K562 (cell line): ENCODE results near the gene NT5E. TPM values are rescaled to one million over a fixed set of nuclear protein-coding genes. Genes with fewer than 3 reads are reported as not detected.

Experiments
- ATAC-seq: fragments of 200-7000 bp; cut with Tn5 transposase; 3 replicates; pipeline ENCODE4 v1.9.1; 2020; ENCODE audit warnings: moderate library complexity
- BruUV-seq: library from RNA; stranded (reverse); fragments of 400-500 nt; replicated peaks from 2 replicates; lab custom pipeline; 2021; lab: Mats Ljungman, UMichigan
- CTCF ChIA-PET: fragments of 300-600 bp; formaldehyde crosslinking; extraction: SDS; loops from one replicate; lab custom pipeline; 2021; ENCODE audit warnings: low intra/inter-chr PET ratio; lab: Yijun Ruan, JAX
- POLR2A ChIA-PET: fragments of 300-600, 350-650 bp; sonication (Branson Sonifier 250); formaldehyde crosslinking; extraction: SDS; loops from one replicate; lab custom pipeline; 2021; ENCODE audit warnings: antibody characterized with exemption, inconsistent platforms; lab: Yijun Ruan, JAX
- DNase-seq, 4 experiments: peaks; one replicate each; pipeline versions ENCODE4 v3.0.0 to v3.0.0-alpha.2; 2011 to 2018; ENCODE audit warnings: low spot score in 3 of 4, mixed read lengths in 3 of 4; ENCODE audit errors: extremely low read depth in 1 of 4
- FAIRE-seq: peaks from 2 replicates; lab custom pipeline; 2011; peaks lifted over from hg19 to GRCh38; lab: Jason Lieb, UNC
- H2AFZ ChIP-seq: 2 replicates; pipeline ENCODE4 v1.6.0; 2011; ENCODE audit warnings: low read depth, low read length, control low read depth, inconsistent platforms
- H3K27ac ChIP-seq: fragments of 200-600 bp; 3 replicates; pipeline ENCODE4 v1.8.0; 2011; ENCODE audit warnings: low read depth, mild to moderate bottlenecking, control low read depth, inconsistent platforms, low read length, moderate library complexity, mixed read lengths; ENCODE audit errors: extremely low read depth
- H3K27me3 ChIP-seq, 2 experiments: fragments of 300-600 bp in 1 of 2; 2 replicates in 1 of 2; 3 replicates in 1 of 2; pipeline versions ENCODE4 v1.6.0 to v1.8.0; 2011; ENCODE audit warnings: inconsistent platforms in 2 of 2, low read length in 2 of 2, mild to moderate bottlenecking in 1 of 2, mixed read lengths in 1 of 2, moderate library complexity in 1 of 2; ENCODE audit not compliant: control insufficient read depth in 2 of 2, insufficient read depth in 2 of 2
- H3K36me3 ChIP-seq: fragments of 300-600 bp; 3 replicates; pipeline ENCODE4 v1.8.0; 2011; ENCODE audit warnings: mild to moderate bottlenecking, low read length, inconsistent platforms; ENCODE audit not compliant: control insufficient read depth, insufficient read depth
- H3K4me1 ChIP-seq, 2 experiments: fragments of 200-600 bp in 1 of 2; replicated peaks in 1 of 2; 2 replicates in 1 of 2; 3 replicates in 1 of 2; pipeline versions ENCODE4 v1.5.1 to v1.8.0; 2011; ENCODE audit warnings: inconsistent platforms in 2 of 2, low read length in 2 of 2, mild to moderate bottlenecking in 1 of 2, mixed read lengths in 1 of 2, moderate library complexity in 1 of 2; ENCODE audit not compliant: control insufficient read depth in 2 of 2, insufficient read depth in 2 of 2
- H3K4me2 ChIP-seq: 2 replicates; pipeline ENCODE4 v1.6.1; 2011; ENCODE audit warnings: low read length, control low read depth, inconsistent platforms, mixed read lengths; ENCODE audit not compliant: insufficient read depth
- H3K4me3 ChIP-seq: fragments of 200-600 bp; sonication (generic), shearing (Covaris generic); 2 replicates; pipeline ENCODE4 v1.5.1; 2016; ENCODE audit warnings: control low read depth, inconsistent platforms
- H3K79me2 ChIP-seq: fragments of 200-600 bp; 3 replicates; pipeline ENCODE4 v1.8.0; 2011; ENCODE audit warnings: low read length, inconsistent platforms; ENCODE audit not compliant: control insufficient read depth, insufficient read depth
- H3K9ac ChIP-seq, 2 experiments: 2 replicates each; pipeline versions ENCODE4 v1.6.0 to v1.6.1; 2011; ENCODE audit warnings: low read depth in 2 of 2, low read length in 2 of 2, control low read depth in 1 of 2, inconsistent platforms in 1 of 2, mild to moderate bottlenecking in 1 of 2, mixed read lengths in 1 of 2; ENCODE audit not compliant: insufficient read depth in 1 of 2
- H3K9me1 ChIP-seq: one replicate; pipeline ENCODE4 v1.6.0; 2011; ENCODE audit warnings: inconsistent platforms, mild to moderate bottlenecking, low read length, moderate library complexity; ENCODE audit not compliant: control insufficient read depth, insufficient read depth
- H3K9me3 ChIP-seq: replicated peaks from 2 replicates; pipeline ENCODE4 v1.5.1; 2011; ENCODE audit warnings: low read depth, low read length, inconsistent platforms; ENCODE audit not compliant: control insufficient read depth, insufficient read depth
- H4K20me1 ChIP-seq: replicated peaks from 2 replicates; pipeline ENCODE4 v1.6.1; 2011; ENCODE audit warnings: low read length, inconsistent platforms, mixed read lengths; ENCODE audit not compliant: control insufficient read depth, insufficient read depth
- FOXA3 ChIP-seq, 2 experiments: fragments of 450-650 bp in 1 of 2; sonication (generic) in 1 of 2; formaldehyde crosslinking; IDR thresholded peaks in 1 of 2; conservative IDR thresholded peaks in 1 of 2; 2 replicates each; pipeline versions ENCODE4 v1.4.0 to v1.8.0; 2020 to 2022; ENCODE audit warnings: mild to moderate bottlenecking in 2 of 2, missing genetic modification reagents in 1 of 2
- HDAC6 ChIP-seq: IDR thresholded peaks from 2 replicates; pipeline ENCODE4 v1.6.1; 2012; ENCODE audit warnings: low read depth, mild to moderate bottlenecking, control low read depth, inconsistent platforms, low read length, moderate library complexity
- NCOR1 ChIP-seq: fragments of 450-650 bp; IDR thresholded peaks from 2 replicates; pipeline ENCODE4 v1.6.1; 2016; ENCODE audit warnings: mild to moderate bottlenecking, moderate library complexity
- NFIC ChIP-seq: fragments of 450-650 bp; IDR thresholded peaks from 2 replicates; pipeline ENCODE4 v1.6.1; 2017; ENCODE audit warnings: mild to moderate bottlenecking, inconsistent platforms
- RBM14 ChIP-seq: fragments of 200-400 bp; formaldehyde crosslinking; IDR thresholded peaks from 2 replicates; pipeline ENCODE4 v1.6.1; 2018; ENCODE audit warnings: low read depth, mild to moderate bottlenecking, low read length, moderate library complexity, borderline replicate concordance; ENCODE audit not compliant: insufficient read depth
- RFX7 ChIP-seq: fragments of 250-450 bp; sonication (Bioruptor Pico); IDR thresholded peaks from 2 replicates; pipeline ENCODE4 v1.5.1; 2021; ENCODE audit warnings: mild to moderate bottlenecking
- RNF219 ChIP-seq: fragments of 250-450 bp; sonication (Bioruptor Pico); IDR thresholded peaks from 2 replicates; pipeline ENCODE4 v1.5.0; 2022; ENCODE audit warnings: mild to moderate bottlenecking
- ZBTB1 ChIP-seq: sonication (generic); formaldehyde crosslinking; IDR thresholded peaks from 2 replicates; pipeline ENCODE4 v1.8.1; 2023; ENCODE audit warnings: missing genetic modification reagents, low read depth, mild to moderate bottlenecking, borderline replicate concordance
- ZNF24 ChIP-seq: fragments of 450-650 bp; IDR thresholded peaks from 2 replicates; pipeline ENCODE4 v1.6.1; 2016
- WGBS: fragments of 100-300 bp; shearing (Covaris generic); methylation state at CpG from one replicate; pipeline ENCODE4 v1.1.6; 2016; ENCODE audit warnings: low coverage, mixed read lengths; ENCODE audit not compliant: insufficient coverage; ENCODE audit errors: missing lambda C conversion rate; 5-methylcytosine and 5-hydroxymethylcytosine counted together
- in situ Hi-C: fragments of 300-500 bp; cut with MboI; formaldehyde crosslinking; loops from 4 replicates; pipeline ENCODE4 v1.15.0; 2018; ENCODE audit warnings: inconsistent platforms, mixed read lengths
- intact Hi-C: fragments of 100-400 bp; cut with micrococcal nuclease; formaldehyde crosslinking; loops from 2 replicates; pipeline ENCODE4 v1.14.2; 2022
- polyA plus RNA-seq, 8 experiments: library from polyadenylated mRNA; depleted of rRNA in 4 of 8; stranded (reverse) in 5 of 8; unstranded in 3 of 8; fragments of >200 nt; fragmentation: Nextera tagmentation in 2 of 8; fragmentation: Illumina TruSeq in 1 of 8; extraction: Ambion mirVana in 2 of 8; extraction: Trizol in 1 of 8; gene quantifications; 2 replicates each; pipeline versions ENCODE4 v1.2.1 to v1.2.3, GENCODE V29; 2011 to 2014; ENCODE audit warnings: inconsistent platforms in 1 of 8, missing spikeins in 1 of 8
- total RNA-seq, 7 experiments: library from RNA; depleted of rRNA in 6 of 7; stranded (reverse); fragments of >200 nt in 6 of 7; fragmentation: Illumina TruSeq in 2 of 7; extraction: Trizol in 2 of 7; gene quantifications; 2 replicates each; pipeline versions ENCODE4 v1.2.1 to v1.2.3, GENCODE V29; 2011 to 2021; ENCODE audit warnings: low replicate concordance in 1 of 7
- TF ChIP-seq, protein P1 (sequence below): sonication (generic); formaldehyde crosslinking; IDR thresholded peaks from 2 replicates; pipeline ENCODE4 v1.8.0; 2022; ENCODE audit warnings: mild to moderate bottlenecking, low read depth, missing genetic modification reagents
- TF ChIP-seq, protein P2 (sequence below): fragments of 450-650 bp; IDR thresholded peaks from 2 replicates; pipeline ENCODE4 v1.6.1; 2014; ENCODE audit warnings: low read depth, mild to moderate bottlenecking, moderate library complexity, borderline replicate concordance
- TF ChIP-seq, protein P3 (sequence below): sonication (generic); formaldehyde crosslinking; IDR thresholded peaks from 2 replicates; pipeline ENCODE4 v1.8.0; 2023; ENCODE audit warnings: mild to moderate bottlenecking, missing genetic modification reagents

The NT5E gene
- total and polyA plus RNA-seq, 9 of the 15 experiments (the other 6 are each of a cell fraction or from before 2014, with no cell fraction given), result 0.01 to 0.13 TPM; not detected in 7

GRCh38 chr6:85476532-85476931, 26.6 kb downstream of the NT5E start (continued):
- TF ChIP-seq FOXA3 (CRISPR knock-in tag; conservative IDR thresholded peaks at IDR 0.05 in 1 of 2, IDR thresholded peaks at IDR 0.05 in 1 of 2) (no peak), RFX7 (CRISPR knock-in tag) (no peak), NCOR1 (no peak), NFIC (no peak), ZNF24 (no peak), HDAC6 (no peak)
- TF ChIP-seq, protein P1, sequence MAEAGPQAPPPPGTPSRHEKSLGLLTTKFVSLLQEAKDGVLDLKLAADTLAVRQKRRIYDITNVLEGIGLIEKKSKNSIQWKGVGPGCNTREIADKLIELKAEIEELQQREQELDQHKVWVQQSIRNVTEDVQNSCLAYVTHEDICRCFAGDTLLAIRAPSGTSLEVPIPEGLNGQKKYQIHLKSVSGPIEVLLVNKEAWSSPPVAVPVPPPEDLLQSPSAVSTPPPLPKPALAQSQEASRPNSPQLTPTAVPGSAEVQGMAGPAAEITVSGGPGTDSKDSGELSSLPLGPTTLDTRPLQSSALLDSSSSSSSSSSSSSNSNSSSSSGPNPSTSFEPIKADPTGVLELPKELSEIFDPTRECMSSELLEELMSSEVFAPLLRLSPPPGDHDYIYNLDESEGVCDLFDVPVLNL (CRISPR knock-in tag), result no peak
- TF ChIP-seq, all 486 proteins: peak for 0

GRCh38 chr6:85479208-85479607, 29.3 kb downstream of the NT5E start:
- DNase-seq (no peak), ATAC-seq (no peak), FAIRE-seq (no peak)
- WGBS, result 0% methylated on average over 1 of the region's 1 CpG
- H3K36me3 ChIP-seq, result no peaks in the 10 kb centered on the region
- no peak overlapping the region for H3K27ac ChIP-seq
- no peaks in the 10 kb centered on the region for H3K79me2 ChIP-seq
- no peak overlapping the region for H3K4me3 ChIP-seq
- no peak overlapping the region for H3K4me2 ChIP-seq
- H3K27me3 ChIP-seq, result no peaks in the 10 kb centered on the region; a peak in 1 of 5 replicates
- ChIA-PET CTCF (no interaction called here), POLR2A (interaction anchor here (0.8 kb wide), 1 partner anchor 27 kb away, joined by 3 read pairs; no protein-coding TSS in a partner anchor)
- no TSS peak for BruUV-seq
- H2AFZ ChIP-seq, result no peak overlapping the region
- no peak overlapping the region for H3K9ac ChIP-seq
- in situ Hi-C loops, result no loop called here
- no peaks in the 10 kb centered on the region for H4K20me1 ChIP-seq
- peaks cover 0 to 5% of the 10 kb centered on the region in 2 experiments; a peak in 2 of 5 replicates for H3K4me1 ChIP-seq
- H3K9me3 ChIP-seq, result no peaks in the 10 kb centered on the region; the same call in 1 of the 2 replicates
- intact Hi-C loops, result no loop called here
- no peaks in the 10 kb centered on the region for H3K9me1 ChIP-seq
- TF ChIP-seq RBM14, result no peak
- TF ChIP-seq, protein P2, sequence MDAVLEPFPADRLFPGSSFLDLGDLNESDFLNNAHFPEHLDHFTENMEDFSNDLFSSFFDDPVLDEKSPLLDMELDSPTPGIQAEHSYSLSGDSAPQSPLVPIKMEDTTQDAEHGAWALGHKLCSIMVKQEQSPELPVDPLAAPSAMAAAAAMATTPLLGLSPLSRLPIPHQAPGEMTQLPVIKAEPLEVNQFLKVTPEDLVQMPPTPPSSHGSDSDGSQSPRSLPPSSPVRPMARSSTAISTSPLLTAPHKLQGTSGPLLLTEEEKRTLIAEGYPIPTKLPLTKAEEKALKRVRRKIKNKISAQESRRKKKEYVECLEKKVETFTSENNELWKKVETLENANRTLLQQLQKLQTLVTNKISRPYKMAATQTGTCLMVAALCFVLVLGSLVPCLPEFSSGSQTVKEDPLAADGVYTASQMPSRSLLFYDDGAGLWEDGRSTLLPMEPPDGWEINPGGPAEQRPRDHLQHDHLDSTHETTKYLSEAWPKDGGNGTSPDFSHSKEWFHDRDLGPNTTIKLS, result no peak
- TF ChIP-seq ZBTB1, result no peak
- no peak for TF ChIP-seq RNF219 (CRISPR knock-in tag)
- TF ChIP-seq, protein P3, sequence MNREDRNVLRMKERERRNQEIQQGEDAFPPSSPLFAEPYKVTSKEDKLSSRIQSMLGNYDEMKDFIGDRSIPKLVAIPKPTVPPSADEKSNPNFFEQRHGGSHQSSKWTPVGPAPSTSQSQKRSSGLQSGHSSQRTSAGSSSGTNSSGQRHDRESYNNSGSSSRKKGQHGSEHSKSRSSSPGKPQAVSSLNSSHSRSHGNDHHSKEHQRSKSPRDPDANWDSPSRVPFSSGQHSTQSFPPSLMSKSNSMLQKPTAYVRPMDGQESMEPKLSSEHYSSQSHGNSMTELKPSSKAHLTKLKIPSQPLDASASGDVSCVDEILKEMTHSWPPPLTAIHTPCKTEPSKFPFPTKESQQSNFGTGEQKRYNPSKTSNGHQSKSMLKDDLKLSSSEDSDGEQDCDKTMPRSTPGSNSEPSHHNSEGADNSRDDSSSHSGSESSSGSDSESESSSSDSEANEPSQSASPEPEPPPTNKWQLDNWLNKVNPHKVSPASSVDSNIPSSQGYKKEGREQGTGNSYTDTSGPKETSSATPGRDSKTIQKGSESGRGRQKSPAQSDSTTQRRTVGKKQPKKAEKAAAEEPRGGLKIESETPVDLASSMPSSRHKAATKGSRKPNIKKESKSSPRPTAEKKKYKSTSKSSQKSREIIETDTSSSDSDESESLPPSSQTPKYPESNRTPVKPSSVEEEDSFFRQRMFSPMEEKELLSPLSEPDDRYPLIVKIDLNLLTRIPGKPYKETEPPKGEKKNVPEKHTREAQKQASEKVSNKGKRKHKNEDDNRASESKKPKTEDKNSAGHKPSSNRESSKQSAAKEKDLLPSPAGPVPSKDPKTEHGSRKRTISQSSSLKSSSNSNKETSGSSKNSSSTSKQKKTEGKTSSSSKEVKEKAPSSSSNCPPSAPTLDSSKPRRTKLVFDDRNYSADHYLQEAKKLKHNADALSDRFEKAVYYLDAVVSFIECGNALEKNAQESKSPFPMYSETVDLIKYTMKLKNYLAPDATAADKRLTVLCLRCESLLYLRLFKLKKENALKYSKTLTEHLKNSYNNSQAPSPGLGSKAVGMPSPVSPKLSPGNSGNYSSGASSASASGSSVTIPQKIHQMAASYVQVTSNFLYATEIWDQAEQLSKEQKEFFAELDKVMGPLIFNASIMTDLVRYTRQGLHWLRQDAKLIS (CRISPR knock-in tag), result no peak
